Measurements from ENCODE around the gene THOC6.
"Not testable (repeated sequence)": the region's sequence is repeated elsewhere in the genome, so short reads cannot be mapped to it uniquely, and the experiment has no call there.

Gene THOC6

GRCh38 chr16:3075946-3076345 is 52.1 kb downstream of the THOC6 start:
- not testable (repeated sequence) for DNase-seq

GRCh38 chr16:3076577-3076976 is 52.7 kb downstream of the THOC6 start:
- no peak for DNase-seq

Data from NCI-H1694 treated with DMSO at 0.1 percent for 48 hours (cell line).